GM19099 (cell line): ENCODE results near the gene UBLCP1.

Experiments
- POLR2A ChIP-seq: IDR thresholded peaks from 3 replicates; pipeline ENCODE4 v1.6.1; 2011; ENCODE audit warnings: low read depth; ENCODE audit not compliant: insufficient read length; ENCODE audit errors: extremely low read depth

Gene UBLCP1

GRCh38 chr5:159242656-159243055, 20.4 kb upstream of the UBLCP1 start:
- no peak for TF ChIP-seq POLR2A

DNA sequence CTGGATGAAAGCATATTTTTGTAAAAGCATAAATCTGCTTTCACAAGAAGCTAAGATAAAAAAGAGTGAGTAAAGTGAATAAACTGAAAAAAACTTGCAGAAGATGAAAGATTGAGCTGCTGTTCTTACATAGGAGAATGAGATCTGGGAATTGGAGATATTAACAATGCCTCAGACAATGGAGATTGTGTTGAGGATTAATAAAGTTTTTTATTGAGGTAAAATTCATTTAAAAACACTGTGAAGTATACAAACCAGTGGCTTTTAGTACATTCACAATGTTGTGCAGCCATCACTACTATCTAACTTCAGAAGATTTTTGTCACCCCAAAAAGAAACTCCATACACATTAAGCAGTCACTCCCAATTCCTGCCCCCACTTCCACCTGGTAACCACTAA, 19.7 kb upstream of the UBLCP1 start:
- no peak for TF ChIP-seq POLR2A

DNA sequence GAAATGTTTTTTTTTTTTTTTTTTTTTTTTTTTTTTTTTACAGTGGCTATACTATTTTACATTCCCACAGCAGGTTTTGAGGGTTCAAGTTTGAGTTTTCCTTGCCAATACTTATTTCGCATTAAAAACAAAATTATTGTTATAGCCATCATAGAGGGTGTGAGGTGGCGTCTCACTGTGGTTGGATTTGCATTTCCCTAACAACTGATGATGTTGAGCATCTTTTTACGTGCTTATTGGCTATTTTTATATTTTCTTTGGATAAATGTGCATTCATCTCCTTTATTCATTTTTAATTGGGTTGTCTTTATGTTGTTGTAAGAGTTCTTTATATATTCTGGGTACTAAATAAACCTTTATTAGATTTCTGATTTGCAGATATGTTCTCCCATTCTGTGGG, 18.9 kb upstream of the UBLCP1 start:
- no peak for TF ChIP-seq POLR2A

DNA sequence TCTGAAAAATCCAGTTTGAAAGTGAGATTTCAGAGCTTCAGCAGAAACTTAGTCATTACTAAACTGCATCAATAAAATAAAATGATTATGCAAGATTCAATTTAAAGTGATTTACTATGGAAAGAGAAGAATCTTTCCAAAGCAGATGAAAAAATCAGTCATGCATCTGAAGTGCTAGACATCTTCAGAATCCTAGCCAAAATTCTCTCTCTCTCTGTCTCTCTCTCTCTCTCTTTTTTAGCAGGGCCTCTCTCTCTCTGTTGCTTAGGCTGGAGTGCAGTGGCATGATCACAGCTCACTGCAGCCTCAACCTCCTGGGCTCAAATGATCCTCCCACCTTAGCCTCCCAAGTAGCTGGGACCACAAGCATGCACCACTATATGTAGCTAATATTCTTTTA, 18.2 kb upstream of the UBLCP1 start:
- TF ChIP-seq POLR2A, result no peak

GRCh38 chr5:159249158-159249557, 13.9 kb upstream of the UBLCP1 start:
- TF ChIP-seq POLR2A, result no peak

DNA sequence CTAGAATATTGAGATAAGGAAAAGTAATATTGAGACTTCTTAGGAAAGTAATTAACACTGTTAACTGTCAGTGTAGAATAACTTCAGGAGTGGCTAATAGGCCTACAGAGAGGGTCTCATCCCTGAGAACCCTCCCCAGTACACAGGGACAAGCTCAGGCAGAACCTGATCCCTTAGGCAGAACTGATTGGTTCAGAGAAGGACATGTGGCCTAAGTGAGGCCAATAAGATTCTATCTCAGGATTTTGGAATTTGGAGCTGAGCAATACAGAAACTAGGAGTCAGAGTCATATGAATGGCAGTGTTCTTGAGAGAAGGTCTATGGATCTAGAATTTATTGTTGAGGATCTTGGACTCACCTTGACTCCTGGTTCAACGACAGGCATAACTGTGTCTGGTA, 10.9 kb upstream of the UBLCP1 start:
- no peak for TF ChIP-seq POLR2A

GRCh38 chr5:159257007-159257406, 6.1 kb upstream of the UBLCP1 start:
- no peak for TF ChIP-seq POLR2A

DNA sequence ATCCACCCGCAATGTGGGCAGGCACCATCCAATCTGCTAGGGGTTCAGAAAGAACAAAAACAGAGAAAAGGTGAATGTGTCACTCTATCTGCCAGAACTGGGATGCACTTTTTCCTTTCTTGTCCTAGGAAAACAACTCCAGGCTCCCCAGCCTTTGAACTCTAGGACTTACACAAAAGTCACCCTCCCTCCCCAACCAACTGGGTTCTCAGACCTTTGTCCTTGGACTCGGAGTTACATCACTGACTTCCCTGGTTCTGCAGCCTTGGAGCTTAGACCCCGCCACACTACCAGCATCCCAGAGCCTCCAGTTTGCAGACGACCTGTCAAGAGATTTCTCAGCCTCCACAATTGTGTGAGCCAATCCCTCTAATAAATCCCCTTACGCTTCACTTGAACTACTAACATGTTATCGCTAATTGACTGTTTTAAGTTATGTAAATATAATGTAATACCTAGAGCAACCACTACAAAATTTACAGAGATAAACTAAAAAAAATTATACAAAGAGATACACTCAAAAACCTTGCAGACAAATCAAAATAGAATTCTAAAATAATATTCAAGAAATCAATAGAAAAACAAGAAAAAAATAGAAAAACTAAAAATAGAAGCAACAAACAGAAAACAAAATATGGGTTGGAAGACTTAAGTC, 5.3 kb upstream of the UBLCP1 start:
- no peak for TF ChIP-seq POLR2A

DNA sequence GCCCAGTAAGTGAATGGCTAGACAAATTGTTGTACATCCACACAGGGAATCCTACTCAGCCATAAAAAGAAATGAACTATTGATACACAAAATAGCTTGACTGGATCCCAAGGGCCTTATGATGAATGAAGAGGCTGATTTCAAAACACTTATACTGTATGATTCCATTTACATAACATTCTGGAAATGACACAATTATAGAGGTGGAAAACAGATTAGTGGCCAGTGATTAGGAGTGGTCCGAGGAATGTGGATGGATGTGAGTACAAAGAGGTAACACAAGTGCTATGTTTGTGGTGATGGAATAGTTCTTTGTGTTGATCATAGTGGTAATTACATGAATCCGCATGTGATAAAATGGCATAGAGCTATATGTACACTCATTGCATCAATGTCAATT, 4.7 kb upstream of the UBLCP1 start:
- TF ChIP-seq POLR2A, result no peak

- TF ChIP-seq POLR2A, result no peak
These were observed 625 bp upstream of the UBLCP1 start for GRCh38 chr5:159262472-159262858.

DNA sequence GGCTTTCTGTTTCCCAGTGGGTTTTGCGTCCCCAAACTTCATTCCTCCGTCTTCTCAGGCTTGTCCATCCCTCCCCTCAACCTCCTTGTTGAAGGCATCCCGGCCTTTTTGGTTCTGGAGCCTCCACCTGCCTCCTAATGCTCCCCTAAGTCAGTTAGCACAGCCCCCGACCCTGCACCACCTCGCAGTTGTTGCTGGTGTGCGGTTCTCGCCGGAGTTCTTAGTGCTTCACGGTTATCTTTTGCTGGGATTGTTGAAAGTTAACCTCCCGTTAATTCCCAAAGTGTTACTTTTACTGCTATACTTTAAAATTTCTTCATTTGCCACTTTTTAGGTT, 447 bp downstream of the UBLCP1 start:
- no peak for TF ChIP-seq POLR2A

DNA sequence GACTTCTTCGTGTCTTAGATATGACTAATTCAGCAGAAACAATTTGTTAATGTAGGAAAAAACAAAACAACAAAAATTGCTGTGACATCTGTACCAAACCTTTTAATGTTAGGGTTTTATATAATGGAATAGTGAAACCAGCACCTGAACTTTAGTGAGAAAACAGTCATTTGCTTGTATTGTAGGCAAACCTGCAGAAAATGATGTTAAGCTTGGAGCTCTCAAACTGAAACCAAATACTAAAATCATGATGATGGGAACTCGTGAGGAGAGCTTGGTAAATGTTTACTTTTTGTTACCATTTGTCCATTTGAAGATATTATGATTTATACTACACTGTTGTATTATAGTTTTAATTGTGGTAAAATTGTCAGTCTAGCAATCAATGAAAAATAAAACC, 6.6 kb downstream of the UBLCP1 start:
- no peak for TF ChIP-seq POLR2A

- TF ChIP-seq POLR2A, result no peak
These were observed 10.8 kb downstream of the UBLCP1 start for GRCh38 chr5:159273923-159274322.

DNA sequence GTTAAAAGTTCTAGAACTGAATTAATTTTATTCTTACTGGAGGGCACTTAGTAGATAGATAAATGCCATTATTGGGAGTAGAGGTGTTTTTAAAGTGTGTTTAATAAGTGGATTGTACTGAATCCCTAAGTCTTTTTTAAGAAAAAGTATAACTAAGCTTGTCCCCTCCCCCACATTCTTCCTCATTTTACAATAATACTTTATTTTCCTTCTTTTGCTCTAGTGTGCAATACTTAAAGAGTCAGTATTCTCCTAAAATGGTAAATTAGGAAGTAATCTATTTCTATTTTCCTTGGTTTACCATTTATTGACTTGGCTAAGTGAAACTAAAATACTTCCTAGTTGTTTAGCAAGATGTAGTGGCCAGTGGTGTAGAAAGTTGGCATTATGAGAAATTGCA, 11.6 kb downstream of the UBLCP1 start:
- TF ChIP-seq POLR2A, result no peak

DNA sequence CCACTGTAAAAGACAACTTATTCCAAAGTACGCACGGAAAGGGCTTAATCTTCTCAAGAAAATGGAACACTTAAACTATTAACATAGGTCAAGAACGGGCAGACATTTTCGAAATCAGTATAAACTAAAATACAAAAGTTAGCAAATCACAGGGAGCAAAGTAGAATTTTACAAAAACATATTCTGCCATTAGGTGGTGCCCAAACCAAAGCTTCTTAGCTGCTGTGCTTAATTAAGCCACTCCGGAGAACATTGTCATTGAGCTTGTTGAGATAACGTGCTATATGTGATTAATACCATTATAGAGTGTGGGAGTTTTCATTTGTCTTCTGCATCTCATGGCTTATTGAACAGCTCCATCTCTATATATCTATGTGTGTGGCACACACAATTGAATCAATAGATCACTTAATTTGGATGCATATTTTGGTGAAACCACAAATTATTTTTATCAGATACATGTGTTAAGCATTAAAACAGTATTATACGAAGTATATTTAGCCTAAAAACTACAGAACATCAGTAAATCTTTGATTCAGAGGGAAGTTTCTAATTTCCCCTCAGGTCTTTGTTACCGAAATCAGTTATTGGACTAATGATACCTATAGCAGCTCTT, 23.4 kb downstream of the UBLCP1 start:
- no peak for TF ChIP-seq POLR2A

- no peak for TF ChIP-seq POLR2A
These were observed 27.7 kb downstream of the UBLCP1 start for GRCh38 chr5:159290741-159291140.

GRCh38 chr5:159294921-159295320, 31.8 kb downstream of the UBLCP1 start:
- no peak for TF ChIP-seq POLR2A
